22Rv1 (cell line): Measurements from ENCODE around the gene PFN1.
A peak's percentile ranks its signal among the peaks of the same experiment; 100 is the strongest.
"Not testable (repeated sequence)": the region's sequence is repeated elsewhere in the genome, so short reads cannot be mapped to it uniquely, and the experiment has no call there.

Experiments used
- H3K27ac ChIP-seq: fragments of 450-650 bp; 2 replicates; pipeline ENCODE4 v1.5.1; 2017
- ZFX ChIP-seq: fragments of 450-650 bp; IDR thresholded peaks from 2 replicates; pipeline ENCODE4 v1.6.1; 2017; ENCODE audit warnings: antibody characterized with exemption, borderline replicate concordance
- TF ChIP-seq, protein P1 (sequence below): fragments of 450-650 bp; IDR thresholded peaks from 2 replicates; pipeline ENCODE4 v1.5.1; 2017; ENCODE audit warnings: mild to moderate bottlenecking

PFN1 gene

DNA sequence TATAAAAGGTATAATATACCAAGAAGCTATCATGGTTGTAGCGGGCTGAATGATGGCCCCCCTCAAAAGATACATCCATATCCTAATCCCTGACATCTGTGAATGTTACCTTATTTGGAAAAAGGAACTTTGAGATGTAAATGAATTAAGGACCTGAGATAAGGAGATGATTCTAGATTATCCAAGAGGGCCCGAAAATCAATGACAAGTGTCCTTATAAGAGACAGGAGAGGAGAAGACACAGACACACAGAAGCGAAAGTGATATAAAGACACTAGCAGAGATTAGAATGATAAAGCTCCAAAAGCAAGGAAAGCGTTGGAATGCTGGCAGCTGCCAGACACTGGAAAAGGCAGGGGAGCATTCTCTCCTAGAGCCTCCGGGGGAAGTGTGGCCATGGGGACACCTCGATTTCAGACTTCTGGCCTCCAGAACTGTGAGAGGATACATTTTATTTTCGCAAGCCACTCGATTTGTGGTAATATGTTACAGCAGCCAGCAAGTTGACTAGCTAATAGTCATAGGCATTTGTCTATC, 28.8 kb downstream of the PFN1 start:
- TF ChIP-seq ZFX, result no peak
- TF ChIP-seq, protein P1, sequence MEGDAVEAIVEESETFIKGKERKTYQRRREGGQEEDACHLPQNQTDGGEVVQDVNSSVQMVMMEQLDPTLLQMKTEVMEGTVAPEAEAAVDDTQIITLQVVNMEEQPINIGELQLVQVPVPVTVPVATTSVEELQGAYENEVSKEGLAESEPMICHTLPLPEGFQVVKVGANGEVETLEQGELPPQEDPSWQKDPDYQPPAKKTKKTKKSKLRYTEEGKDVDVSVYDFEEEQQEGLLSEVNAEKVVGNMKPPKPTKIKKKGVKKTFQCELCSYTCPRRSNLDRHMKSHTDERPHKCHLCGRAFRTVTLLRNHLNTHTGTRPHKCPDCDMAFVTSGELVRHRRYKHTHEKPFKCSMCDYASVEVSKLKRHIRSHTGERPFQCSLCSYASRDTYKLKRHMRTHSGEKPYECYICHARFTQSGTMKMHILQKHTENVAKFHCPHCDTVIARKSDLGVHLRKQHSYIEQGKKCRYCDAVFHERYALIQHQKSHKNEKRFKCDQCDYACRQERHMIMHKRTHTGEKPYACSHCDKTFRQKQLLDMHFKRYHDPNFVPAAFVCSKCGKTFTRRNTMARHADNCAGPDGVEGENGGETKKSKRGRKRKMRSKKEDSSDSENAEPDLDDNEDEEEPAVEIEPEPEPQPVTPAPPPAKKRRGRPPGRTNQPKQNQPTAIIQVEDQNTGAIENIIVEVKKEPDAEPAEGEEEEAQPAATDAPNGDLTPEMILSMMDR, result no peak

DNA sequence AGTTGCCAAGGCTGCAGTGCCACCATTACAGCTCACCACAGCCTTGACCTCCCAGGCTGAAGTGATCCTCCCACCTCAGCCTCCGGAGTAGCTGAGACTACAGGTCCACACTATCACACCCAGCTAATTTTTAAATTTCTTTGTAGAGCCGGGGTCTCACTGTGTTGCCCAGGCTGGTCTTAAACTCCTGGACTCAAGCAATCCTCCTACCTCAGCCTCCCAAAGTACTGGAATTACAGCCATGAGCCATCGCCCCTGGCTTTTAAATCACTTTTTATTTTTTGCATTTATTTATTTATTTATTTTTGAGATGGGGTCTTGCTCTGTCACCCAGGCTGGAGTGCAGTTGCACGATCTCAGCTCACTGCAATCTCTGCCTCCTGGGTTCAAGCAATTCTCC, 33.8 kb downstream of the PFN1 start:
- H3K27ac ChIP-seq, result not testable (repeated sequence)

More for the DNA sequence above, 28.8 kb downstream of the PFN1 start:
- H3K27ac ChIP-seq, result no peak overlapping the region

DNA sequence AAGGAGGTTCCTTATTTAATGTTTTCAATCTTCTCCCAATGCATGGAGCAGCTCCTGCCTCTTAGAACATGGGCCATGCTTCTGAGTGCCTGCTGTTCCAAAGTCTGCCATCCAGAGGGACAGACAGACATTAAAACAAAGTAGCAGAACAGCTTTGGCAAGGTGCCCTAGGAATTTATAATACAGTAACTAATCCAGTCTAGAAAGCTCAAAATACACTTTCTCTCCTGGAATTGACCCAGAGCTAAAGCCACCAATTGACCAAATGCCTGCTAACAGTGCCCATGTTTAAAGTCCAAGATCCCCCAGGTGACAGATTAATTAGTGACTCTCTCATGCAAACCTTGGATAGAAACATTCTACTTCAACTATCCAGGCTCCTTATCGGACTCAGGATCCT, 34.3 kb downstream of the PFN1 start:
- TF ChIP-seq, protein P1, result no peak
- no peak for TF ChIP-seq ZFX
- no peak overlapping the region for H3K27ac ChIP-seq

DNA sequence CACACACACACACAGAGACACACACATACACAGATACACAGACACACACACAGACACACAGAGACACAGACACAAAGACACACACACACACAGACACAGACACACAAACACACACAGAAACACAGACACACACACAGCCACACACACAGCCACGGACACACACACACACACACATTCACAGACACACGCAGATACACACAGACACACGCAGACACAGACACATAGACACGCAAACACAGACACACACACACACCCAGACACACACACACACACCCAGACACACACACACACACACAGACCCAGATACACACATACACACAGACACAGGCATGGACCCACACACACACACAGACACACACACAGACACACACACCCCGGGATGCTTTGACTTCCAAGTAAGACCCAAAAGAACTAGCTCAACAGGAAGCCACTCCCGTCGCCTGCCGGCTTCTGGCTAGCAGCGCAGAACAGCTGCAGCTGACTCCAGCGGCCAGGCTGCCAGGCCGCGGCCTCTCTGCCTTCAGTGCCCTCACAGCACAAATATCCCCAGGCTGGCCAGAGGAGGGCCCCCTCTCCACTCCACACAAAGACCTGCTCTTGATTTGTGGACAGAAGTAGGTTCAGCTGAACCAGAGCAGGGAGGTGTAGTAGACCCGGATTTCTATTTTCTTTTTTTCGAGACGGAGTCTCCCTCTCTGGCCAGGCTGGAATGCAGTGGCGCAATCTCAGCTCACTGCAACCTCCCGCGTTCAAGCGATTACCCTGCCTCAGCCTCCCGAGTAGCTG, 39.4 kb downstream of the PFN1 start:
- TF ChIP-seq, protein P1, result peak; percentile 85
- TF ChIP-seq ZFX, result no peak
- peak overlapping the region; percentile 46 for H3K27ac ChIP-seq

DNA sequence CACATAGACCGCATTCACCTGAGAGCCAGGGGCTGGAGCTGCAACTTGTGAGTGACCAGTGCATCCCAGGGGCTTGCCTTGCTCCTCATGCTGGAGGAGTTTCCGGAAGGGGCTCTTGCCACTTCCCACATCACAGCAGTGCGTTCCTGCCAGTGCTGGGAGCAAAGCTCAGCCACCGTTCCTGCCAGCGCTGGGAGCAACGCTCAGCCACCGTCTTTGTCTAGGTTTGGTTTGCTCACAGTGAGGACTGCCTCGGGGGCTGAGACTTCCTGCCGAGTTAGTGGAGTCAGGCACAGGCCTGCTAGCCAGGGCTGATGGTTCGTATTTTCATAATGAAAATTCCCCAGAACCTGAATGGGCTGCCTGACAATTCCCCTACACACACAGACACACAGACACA, 40.0 kb downstream of the PFN1 start:
- TF ChIP-seq ZFX, result no peak
- TF ChIP-seq, protein P1, result no peak
- peak overlapping the region; percentile 46 for H3K27ac ChIP-seq

DNA sequence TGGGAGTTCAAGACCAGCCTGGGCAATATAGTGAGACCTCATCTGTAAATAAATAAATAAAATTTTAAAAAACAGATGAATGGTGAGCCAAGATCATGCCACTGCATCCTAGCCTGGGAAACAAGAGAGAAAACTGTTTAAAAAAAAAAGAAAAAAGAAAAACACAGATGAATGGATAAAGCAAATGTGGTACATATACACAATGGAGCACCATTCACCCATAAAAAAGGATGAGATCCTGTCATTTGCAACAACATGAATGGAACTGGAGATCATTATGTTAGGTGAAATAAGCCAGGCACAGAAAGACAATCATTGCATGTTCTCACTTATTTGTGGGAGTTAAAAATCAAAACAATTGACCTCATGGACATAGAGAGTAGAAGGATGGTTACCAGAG, 41.7 kb downstream of the PFN1 start:
- not testable (repeated sequence) for H3K27ac ChIP-seq

DNA sequence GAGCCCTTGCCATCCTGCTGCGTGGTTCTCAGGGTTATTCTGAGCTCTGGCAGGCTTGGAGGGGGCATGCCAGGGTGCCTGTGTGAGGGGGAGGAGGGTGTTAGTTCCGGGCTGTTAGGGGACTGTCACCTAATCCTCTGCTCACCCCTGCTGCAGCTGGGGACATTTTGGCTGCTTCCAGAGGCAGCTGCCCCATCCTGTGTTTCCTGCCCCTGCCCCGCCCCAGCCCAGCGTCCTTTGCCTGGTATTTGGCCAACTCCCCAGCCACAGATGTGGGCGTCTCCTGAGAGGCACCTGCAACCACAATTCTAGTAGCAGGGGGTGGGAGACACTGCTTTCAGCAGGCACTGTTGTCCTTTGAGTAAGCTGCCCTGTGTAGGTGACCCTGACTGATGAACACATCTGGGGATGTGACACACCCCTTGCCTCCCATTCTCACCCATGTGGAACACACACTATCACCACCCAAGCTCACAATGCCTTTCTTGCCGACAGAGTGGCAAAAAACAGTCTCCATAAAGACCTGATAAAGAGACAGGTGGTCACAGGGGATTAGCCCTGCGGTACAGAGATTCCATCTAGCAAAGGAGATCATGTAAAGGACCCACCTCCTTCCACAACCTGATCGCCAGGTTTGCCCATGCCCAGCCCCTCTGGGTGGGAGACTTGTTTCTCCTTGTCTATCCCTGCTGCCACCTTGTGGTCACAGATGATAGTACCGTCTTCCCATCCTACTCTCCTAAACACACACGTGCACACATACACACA, 45.1 kb downstream of the PFN1 start, which contains the start of gene CHRNE:
Gene CHRNE (minus strand): TSS at position 48 of the 768 bp plus-strand sequence. CDS start 35 bp downstream, at position 13.
- TF ChIP-seq ZFX, result no peak
- TF ChIP-seq, protein P1, result peak; percentile 91
- peak within 1 kb of the TSS; percentile 98 for H3K27ac ChIP-seq

DNA sequence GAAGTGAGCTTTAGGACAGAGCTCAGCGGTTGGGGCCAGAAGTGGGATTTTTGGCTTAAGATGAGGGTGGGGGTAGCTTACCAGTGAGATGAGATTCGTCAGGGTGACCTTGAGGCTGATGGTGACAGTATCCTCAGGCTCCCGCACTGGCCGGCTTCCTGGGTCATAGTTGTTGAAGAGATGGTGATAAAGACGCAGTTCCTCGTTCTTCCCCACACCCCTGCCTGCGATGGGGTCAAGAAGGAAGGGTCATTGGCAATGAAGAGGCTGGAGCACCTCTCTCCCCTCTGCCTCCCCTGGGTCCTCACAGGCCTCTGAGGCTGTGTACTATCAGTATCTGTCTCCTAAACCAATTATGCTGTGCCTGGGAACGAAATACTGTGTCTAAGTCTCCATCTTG, 45.8 kb downstream of the PFN1 start:
- peak overlapping the region; percentile 98 for H3K27ac ChIP-seq
- TF ChIP-seq, protein P1, result no peak
- no peak for TF ChIP-seq ZFX
